DOHH2 (cell line): ENCODE data around the gene CH25H.

Experiments used
- EZH2phosphoT487 ChIP-seq: fragments of 200-600 bp; sonication (generic); IDR thresholded peaks from 2 replicates; pipeline ENCODE4 v1.6.1; 2017; ENCODE audit warnings: borderline replicate concordance, mild to moderate bottlenecking, antibody characterized with exemption, low read length, moderate library complexity, mixed read lengths
- TF ChIP-seq, protein P1 (sequence below): fragments of 200-600 bp; sonication (generic); IDR thresholded peaks from one replicate; pipeline ENCODE4 v1.5.1; 2014; ENCODE audit warnings: antibody characterized with exemption, mild to moderate bottlenecking, low read depth, low read length; ENCODE audit not compliant: poor library complexity, severe bottlenecking

DNA sequence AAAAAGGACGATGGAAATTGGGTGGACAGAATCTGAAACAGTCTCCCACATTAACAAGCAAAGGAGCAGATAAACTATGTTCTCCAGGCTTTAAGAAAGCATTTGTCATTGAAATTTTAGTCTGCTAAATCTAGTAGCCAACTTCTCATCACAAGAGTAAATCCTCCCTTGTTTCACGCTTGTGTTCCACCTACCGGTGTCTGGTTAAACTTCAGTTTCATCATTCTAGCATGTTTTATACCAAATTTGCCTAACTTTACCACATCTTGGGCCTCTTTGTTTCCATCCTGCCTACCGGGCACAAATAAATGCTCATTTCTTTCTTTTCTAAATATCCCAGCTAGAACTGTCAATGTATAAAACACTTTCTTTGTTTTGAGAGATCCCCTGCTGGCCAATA is 38.7 kb upstream of the CH25H start:
- TF ChIP-seq, protein P1, sequence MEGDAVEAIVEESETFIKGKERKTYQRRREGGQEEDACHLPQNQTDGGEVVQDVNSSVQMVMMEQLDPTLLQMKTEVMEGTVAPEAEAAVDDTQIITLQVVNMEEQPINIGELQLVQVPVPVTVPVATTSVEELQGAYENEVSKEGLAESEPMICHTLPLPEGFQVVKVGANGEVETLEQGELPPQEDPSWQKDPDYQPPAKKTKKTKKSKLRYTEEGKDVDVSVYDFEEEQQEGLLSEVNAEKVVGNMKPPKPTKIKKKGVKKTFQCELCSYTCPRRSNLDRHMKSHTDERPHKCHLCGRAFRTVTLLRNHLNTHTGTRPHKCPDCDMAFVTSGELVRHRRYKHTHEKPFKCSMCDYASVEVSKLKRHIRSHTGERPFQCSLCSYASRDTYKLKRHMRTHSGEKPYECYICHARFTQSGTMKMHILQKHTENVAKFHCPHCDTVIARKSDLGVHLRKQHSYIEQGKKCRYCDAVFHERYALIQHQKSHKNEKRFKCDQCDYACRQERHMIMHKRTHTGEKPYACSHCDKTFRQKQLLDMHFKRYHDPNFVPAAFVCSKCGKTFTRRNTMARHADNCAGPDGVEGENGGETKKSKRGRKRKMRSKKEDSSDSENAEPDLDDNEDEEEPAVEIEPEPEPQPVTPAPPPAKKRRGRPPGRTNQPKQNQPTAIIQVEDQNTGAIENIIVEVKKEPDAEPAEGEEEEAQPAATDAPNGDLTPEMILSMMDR = peak; percentile 47
- TF ChIP-seq EZH2phosphoT487 = no peak
